IMR-90 (cell line): ENCODE measurements around the gene CREBBP.

Source experiments
- BHLHE40 ChIP-seq: fragments of 150-350 bp; IDR thresholded peaks from 2 replicates; pipeline ENCODE4 v1.6.1; 2016; ENCODE audit warnings: mild to moderate bottlenecking, low read depth, low read length
- FOS ChIP-seq: fragments of 150-350 bp; IDR thresholded peaks from 2 replicates; pipeline ENCODE4 v1.6.1; 2016; ENCODE audit warnings: low read depth, low read length
- MAFK ChIP-seq: IDR thresholded peaks from 2 replicates; pipeline ENCODE4 v1.6.1; 2012; ENCODE audit warnings: low read depth, low read length, improper control_type of control experiment
- MAZ ChIP-seq: IDR thresholded peaks from 2 replicates; pipeline ENCODE4 v1.6.1; 2012; ENCODE audit warnings: low read depth, mild to moderate bottlenecking, low read length, improper control_type of control experiment, moderate library complexity, borderline replicate concordance
- NFE2L2 ChIP-seq: fragments of 150-350 bp; IDR thresholded peaks from 2 replicates; pipeline ENCODE4 v1.6.1; 2016; ENCODE audit warnings: low read depth, mild to moderate bottlenecking, low read length
- POLR2A ChIP-seq: IDR thresholded peaks from 2 replicates; pipeline ENCODE4 v1.6.1; 2012; ENCODE audit warnings: mild to moderate bottlenecking, low read depth, low read length
- RAD21 ChIP-seq: IDR thresholded peaks from 2 replicates; pipeline ENCODE4 v1.6.1; 2012; ENCODE audit warnings: low read length, improper control_type of control experiment
- RFX5 ChIP-seq: IDR thresholded peaks from 2 replicates; pipeline ENCODE4 v1.8.0; 2012; ENCODE audit warnings: low read depth, mild to moderate bottlenecking, low read length, moderate library complexity
- SMC3 ChIP-seq: fragments of 150-350 bp; IDR thresholded peaks from 2 replicates; pipeline ENCODE4 v1.6.1; 2016; ENCODE audit warnings: low read depth, mild to moderate bottlenecking, antibody characterized with exemption, low read length, moderate library complexity
- USF2 ChIP-seq: fragments of 150-350 bp; IDR thresholded peaks from 2 replicates; pipeline ENCODE4 v1.6.1; 2017; ENCODE audit warnings: mild to moderate bottlenecking, antibody characterized with exemption, low read length, low read depth
- TF ChIP-seq, protein P1 (sequence below): conservative IDR thresholded peaks from 2 replicates; pipeline ENCODE4 v1.5.1; 2012; ENCODE audit warnings: mild to moderate bottlenecking, low read depth, low read length, improper control_type of control experiment
- TF ChIP-seq, protein P2 (sequence below): fragments of 150-350 bp; IDR thresholded peaks from 2 replicates; pipeline ENCODE4 v1.6.1; 2016; ENCODE audit warnings: low read depth, mild to moderate bottlenecking, low read length, moderate library complexity, borderline replicate concordance

GRCh38 chr16:3774819-3775218 lies 105.7 kb downstream of the CREBBP start:
- TF ChIP-seq, protein P1, sequence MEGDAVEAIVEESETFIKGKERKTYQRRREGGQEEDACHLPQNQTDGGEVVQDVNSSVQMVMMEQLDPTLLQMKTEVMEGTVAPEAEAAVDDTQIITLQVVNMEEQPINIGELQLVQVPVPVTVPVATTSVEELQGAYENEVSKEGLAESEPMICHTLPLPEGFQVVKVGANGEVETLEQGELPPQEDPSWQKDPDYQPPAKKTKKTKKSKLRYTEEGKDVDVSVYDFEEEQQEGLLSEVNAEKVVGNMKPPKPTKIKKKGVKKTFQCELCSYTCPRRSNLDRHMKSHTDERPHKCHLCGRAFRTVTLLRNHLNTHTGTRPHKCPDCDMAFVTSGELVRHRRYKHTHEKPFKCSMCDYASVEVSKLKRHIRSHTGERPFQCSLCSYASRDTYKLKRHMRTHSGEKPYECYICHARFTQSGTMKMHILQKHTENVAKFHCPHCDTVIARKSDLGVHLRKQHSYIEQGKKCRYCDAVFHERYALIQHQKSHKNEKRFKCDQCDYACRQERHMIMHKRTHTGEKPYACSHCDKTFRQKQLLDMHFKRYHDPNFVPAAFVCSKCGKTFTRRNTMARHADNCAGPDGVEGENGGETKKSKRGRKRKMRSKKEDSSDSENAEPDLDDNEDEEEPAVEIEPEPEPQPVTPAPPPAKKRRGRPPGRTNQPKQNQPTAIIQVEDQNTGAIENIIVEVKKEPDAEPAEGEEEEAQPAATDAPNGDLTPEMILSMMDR, result no peak
- TF ChIP-seq RAD21 (no peak), POLR2A (no peak), BHLHE40 (no peak), SMC3 (no peak), MAZ (no peak), FOS (no peak), USF2 (no peak), MAFK (no peak), NFE2L2 (no peak), RFX5 (no peak)
- TF ChIP-seq, protein P2, sequence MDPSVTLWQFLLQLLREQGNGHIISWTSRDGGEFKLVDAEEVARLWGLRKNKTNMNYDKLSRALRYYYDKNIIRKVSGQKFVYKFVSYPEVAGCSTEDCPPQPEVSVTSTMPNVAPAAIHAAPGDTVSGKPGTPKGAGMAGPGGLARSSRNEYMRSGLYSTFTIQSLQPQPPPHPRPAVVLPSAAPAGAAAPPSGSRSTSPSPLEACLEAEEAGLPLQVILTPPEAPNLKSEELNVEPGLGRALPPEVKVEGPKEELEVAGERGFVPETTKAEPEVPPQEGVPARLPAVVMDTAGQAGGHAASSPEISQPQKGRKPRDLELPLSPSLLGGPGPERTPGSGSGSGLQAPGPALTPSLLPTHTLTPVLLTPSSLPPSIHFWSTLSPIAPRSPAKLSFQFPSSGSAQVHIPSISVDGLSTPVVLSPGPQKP, result no peak
